Measurements from ENCODE around the gene KRT25. TPM values are rescaled to one million over a fixed set of nuclear protein-coding genes. Genes with fewer than 3 reads are reported as not detected.

KRT25 gene
- total RNA-seq, 4 donors from 2014 or later: 0.59 to 111 TPM; not detected in 2

DNA sequence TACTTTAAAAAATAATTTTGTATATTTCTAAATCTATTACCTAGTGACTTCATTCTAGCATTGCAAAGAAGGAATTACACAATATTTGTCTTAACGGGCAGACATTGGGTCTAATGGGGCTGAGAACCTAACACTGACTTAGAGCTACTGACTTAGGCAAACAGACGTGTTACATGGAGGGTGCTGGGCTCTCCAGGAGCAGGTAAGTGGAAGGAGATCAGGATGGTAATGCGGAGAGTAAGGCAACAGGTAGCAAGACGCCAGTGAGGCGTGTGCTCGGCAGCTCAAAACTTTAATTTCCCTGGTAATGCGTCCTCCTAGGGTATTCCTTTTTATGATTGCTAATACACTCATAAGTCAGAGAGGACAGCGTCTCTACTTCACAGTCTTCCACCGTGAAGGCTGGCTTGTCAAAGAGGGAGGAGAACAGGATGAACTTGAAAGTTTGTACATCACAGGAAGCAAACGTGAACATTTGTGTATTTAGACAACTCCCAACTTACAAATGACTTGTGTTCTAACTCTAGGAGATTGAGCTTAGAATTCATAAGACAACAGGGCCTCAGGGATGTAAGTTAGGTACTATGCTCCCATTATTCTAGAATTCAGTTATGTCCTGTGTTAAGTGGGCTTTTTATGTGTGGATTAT, 40.0 kb upstream of the KRT25 start:
- intact Hi-C loops (cut with DNase I; ENCODE audit: low total_unique reads): no loop called here
- WGBS, 2 donors: 72 to 76% methylated on average over 10 of the region's 10 CpGs
- DNase-seq (ENCODE audit: low spot score in 2 of 2): no peak
- no peak for TF ChIP-seq POLR2A (IDR thresholded peaks at IDR 0.05)
- TF ChIP-seq, protein P1, sequence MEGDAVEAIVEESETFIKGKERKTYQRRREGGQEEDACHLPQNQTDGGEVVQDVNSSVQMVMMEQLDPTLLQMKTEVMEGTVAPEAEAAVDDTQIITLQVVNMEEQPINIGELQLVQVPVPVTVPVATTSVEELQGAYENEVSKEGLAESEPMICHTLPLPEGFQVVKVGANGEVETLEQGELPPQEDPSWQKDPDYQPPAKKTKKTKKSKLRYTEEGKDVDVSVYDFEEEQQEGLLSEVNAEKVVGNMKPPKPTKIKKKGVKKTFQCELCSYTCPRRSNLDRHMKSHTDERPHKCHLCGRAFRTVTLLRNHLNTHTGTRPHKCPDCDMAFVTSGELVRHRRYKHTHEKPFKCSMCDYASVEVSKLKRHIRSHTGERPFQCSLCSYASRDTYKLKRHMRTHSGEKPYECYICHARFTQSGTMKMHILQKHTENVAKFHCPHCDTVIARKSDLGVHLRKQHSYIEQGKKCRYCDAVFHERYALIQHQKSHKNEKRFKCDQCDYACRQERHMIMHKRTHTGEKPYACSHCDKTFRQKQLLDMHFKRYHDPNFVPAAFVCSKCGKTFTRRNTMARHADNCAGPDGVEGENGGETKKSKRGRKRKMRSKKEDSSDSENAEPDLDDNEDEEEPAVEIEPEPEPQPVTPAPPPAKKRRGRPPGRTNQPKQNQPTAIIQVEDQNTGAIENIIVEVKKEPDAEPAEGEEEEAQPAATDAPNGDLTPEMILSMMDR (IDR thresholded peaks at IDR 0.05): no peak
- no peak overlapping the region for H3K4me3 ChIP-seq (ENCODE audit: low read depth, poor library complexity, severe bottlenecking)

DNA sequence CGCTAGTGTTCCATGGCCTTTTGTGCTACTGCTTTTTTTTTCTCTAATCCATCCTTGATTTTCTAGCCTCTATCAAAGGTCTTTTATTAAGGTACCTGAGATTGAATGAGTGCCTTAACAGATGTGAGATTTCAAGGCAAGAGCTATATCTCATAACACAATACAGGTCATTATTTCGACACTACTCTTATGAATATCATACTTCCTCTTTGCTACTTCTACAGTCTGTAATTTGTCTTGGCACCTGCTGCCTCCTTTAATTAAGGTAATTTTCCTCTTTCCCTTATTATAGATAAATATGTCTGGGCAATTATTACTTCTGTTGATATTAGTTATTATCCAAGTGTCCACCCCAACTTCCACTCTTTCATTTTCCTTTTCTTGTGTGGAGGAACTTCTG, 39.3 kb upstream of the KRT25 start:
- DNase-seq (ENCODE audit: low spot score in 2 of 2): no peak
- intact Hi-C loops (cut with DNase I; ENCODE audit: low total_unique reads): no loop called here
- H3K4me3 ChIP-seq (ENCODE audit: low read depth, poor library complexity, severe bottlenecking): no peak overlapping the region
- WGBS, 2 donors: 86% methylated on average over 2 of the region's 2 CpGs
- TF ChIP-seq, protein P1 (IDR thresholded peaks at IDR 0.05): no peak
- no peak for TF ChIP-seq POLR2A (IDR thresholded peaks at IDR 0.05)

DNA sequence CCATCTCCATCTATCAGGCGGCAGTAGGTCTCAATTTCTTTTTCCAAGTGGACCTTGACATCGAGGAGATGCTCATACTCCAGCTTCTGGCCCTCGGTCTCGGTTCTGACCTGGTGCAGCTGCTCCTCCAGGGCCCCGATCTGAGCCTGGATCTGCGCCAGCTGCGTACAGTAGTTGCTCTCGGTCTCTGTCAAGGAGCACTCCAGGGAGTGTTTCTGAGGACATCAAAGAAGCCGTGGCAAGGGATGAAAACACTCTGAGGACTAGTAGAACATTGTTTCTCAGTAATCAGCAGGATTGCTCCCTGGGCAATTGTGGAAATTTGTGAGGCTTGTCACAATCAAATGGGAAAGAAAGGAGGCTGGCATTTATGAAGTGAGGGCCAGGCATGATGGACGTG, 38.7 kb upstream of the KRT25 start:
- intact Hi-C loops (cut with DNase I; ENCODE audit: low total_unique reads): no loop called here
- TF ChIP-seq, protein P1 (IDR thresholded peaks at IDR 0.05): no peak
- 67 to 70% methylated on average over 10 of the region's 10 CpGs for WGBS, 2 donors
- no peak overlapping the region for H3K4me3 ChIP-seq (ENCODE audit: low read depth, poor library complexity, severe bottlenecking)
- no peak for DNase-seq (ENCODE audit: low spot score in 2 of 2)

DNA sequence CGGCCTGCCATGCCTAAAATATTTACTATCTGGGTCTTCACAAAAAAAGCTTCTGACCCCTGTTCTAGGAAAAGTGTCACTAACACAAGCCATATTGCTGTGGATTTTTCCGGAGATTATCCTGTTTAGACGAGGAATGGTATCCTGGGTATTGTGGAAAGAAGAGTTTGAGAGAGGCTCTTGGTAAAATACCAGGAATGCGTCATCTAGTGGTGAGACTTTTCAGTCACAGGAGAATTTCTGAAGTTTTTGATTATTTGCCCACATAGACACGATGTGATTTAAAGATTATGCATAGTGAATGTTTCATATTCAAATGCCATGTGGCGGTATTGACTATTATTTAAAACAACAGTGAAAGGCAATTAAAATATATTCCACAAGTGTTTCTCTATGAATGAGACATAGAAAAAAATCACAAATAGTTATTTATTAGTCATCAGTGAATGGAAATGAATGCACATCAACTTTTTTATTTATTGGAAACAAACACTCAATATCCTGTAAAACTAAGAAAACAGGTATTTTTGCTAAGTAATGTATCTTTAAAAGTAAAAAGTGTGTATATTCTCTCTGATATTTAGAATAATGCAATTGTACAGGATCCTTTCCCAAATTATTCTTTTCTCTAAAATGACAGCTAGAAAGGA, 36.8 kb upstream of the KRT25 start:
- no peak overlapping the region for H3K4me3 ChIP-seq (ENCODE audit: low read depth, poor library complexity, severe bottlenecking)
- no peak for TF ChIP-seq POLR2A (IDR thresholded peaks at IDR 0.05)
- TF ChIP-seq, protein P1 (IDR thresholded peaks at IDR 0.05): no peak
- intact Hi-C loops (cut with DNase I; ENCODE audit: low total_unique reads): no loop called here
- 16 to 19% methylated on average over 6 of the region's 6 CpGs for WGBS, 2 donors
- DNase-seq (ENCODE audit: low spot score in 2 of 2): no peak

DNA sequence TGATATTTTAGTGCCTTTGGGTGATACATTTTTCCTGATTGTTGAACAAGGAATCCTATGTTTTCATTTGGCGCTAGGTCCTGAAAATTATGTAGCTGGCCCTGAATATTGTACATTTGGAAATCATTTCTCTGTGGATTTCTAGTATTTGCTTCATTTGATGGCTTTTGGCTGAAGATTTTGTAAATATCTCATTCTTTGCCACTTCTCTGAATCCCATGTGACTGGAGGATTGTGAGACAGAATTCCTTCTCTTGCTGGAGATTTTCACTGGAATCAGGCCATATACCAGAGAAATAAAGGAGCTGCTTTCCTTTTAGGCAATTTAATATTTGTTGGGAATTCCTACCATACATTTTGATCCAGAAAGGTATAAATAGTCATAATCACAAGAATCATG, 36.0 kb upstream of the KRT25 start:
- WGBS, 2 donors: 50 to 56% methylated on average over 1 of the region's 1 CpG
- no peak for DNase-seq (ENCODE audit: low spot score in 2 of 2)
- intact Hi-C loops (cut with DNase I; ENCODE audit: low total_unique reads): no loop called here

More for the DNA sequence above, 36.0 kb upstream of the KRT25 start:
- H3K4me3 ChIP-seq (ENCODE audit: low read depth, poor library complexity, severe bottlenecking): no peak overlapping the region
- no peak for TF ChIP-seq POLR2A (IDR thresholded peaks at IDR 0.05)
- TF ChIP-seq, protein P1 (IDR thresholded peaks at IDR 0.05): no peak

Measured in lower leg skin (tissue), 4 donors.